ENCODE results near the gene ARHGEF2.

DNA sequence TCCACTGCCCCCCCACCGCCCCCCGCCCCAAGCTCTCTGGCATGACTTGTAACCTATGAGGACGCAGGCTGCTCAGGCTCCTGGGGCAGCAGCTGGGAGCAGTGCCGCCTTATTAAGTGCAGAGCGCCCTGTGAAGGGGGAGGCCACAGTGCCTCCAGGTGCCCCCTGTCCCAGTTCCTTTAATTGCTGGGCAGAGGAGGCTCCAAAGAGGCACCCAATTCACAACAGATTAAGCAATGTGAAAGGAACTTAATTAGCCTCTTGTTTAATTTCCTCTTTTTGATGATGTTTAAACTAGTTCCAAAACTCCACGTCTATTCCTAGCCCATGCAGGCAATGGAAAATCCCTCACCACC is 33.9 kb downstream of the ARHGEF2 start:
- TF ChIP-seq, protein P1, sequence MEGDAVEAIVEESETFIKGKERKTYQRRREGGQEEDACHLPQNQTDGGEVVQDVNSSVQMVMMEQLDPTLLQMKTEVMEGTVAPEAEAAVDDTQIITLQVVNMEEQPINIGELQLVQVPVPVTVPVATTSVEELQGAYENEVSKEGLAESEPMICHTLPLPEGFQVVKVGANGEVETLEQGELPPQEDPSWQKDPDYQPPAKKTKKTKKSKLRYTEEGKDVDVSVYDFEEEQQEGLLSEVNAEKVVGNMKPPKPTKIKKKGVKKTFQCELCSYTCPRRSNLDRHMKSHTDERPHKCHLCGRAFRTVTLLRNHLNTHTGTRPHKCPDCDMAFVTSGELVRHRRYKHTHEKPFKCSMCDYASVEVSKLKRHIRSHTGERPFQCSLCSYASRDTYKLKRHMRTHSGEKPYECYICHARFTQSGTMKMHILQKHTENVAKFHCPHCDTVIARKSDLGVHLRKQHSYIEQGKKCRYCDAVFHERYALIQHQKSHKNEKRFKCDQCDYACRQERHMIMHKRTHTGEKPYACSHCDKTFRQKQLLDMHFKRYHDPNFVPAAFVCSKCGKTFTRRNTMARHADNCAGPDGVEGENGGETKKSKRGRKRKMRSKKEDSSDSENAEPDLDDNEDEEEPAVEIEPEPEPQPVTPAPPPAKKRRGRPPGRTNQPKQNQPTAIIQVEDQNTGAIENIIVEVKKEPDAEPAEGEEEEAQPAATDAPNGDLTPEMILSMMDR (IDR thresholded peaks at IDR 0.05): no peak
- TF ChIP-seq POLR2A (IDR thresholded peaks at IDR 0.05): no peak

All from ovary (tissue), 3 donors.